Subcutaneous adipose tissue (tissue), 4 donors: ENCODE data around the gene GYG1. TPM values are rescaled to one million over a fixed set of nuclear protein-coding genes. Genes with fewer than 3 reads are reported as not detected.

Source experiments
- total RNA-seq, 4 donors: library from RNA; depleted of rRNA; stranded (reverse); fragments of >200 nt; gene quantifications; one replicate each; pipeline ENCODE4 v1.1.0, GENCODE V29; 2016
- TF ChIP-seq, protein P1 (sequence below): fragments of 450-650 bp; IDR thresholded peaks from one replicate; pipeline ENCODE4 v1.5.1; 2016; ENCODE audit warnings: low read depth, mild to moderate bottlenecking, control low read depth, antibody characterized with exemption, moderate library complexity

The GYG1 gene
- total RNA-seq, 4 donors from 2014 or later = 24.5 to 43.7 (median 33.4) TPM

DNA sequence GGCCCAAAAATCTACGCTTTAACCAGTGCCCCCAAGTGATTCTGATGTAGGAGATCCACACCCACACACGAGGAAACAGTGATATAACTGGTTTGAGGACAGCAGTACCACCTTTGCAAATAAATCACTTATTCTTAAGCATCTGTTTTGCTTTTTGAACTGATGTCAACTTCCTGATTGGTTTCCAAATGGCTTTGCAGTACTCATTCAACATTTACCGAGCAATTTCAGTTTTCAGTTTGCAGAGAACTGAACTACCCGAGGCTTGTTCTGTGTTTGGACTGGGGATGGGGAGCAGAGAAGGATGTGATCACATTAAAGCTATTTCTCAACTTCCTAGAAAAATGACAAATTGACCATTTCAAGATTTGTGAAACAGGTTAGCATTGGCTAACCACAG lies 1.1 kb upstream of the GYG1 start:
- TF ChIP-seq, protein P1, sequence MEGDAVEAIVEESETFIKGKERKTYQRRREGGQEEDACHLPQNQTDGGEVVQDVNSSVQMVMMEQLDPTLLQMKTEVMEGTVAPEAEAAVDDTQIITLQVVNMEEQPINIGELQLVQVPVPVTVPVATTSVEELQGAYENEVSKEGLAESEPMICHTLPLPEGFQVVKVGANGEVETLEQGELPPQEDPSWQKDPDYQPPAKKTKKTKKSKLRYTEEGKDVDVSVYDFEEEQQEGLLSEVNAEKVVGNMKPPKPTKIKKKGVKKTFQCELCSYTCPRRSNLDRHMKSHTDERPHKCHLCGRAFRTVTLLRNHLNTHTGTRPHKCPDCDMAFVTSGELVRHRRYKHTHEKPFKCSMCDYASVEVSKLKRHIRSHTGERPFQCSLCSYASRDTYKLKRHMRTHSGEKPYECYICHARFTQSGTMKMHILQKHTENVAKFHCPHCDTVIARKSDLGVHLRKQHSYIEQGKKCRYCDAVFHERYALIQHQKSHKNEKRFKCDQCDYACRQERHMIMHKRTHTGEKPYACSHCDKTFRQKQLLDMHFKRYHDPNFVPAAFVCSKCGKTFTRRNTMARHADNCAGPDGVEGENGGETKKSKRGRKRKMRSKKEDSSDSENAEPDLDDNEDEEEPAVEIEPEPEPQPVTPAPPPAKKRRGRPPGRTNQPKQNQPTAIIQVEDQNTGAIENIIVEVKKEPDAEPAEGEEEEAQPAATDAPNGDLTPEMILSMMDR = no peak

DNA sequence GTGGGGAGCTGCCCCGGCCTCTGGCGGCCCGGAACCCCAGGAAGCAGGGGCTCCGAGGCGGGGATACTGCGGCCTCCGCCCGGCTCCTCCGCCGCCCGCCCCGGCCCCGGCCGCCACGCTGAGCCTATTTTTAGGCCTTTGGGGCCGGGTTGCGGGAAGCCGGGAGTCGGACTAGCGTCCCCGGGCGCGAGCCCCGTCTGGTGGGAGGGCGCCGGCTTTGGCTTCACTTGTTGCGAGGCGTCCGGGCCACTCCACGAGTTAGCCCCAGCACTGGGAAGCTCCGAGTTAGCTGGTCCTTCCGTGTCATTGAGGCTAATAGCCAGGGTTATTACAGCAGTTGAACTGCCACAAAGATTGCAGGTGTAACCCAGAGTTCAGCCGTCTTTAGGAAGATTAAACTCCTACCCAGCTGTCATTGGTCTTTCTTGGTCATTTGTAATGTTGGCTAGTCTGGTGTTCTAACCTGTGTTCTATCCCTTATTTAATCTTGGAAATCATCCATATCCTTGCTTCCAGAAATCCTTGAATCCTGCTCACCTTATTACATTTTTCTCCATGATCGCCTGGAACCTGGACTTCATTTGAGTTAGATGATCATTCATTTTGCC lies 791 bp downstream of the GYG1 start:
- TF ChIP-seq, protein P1 = no peak

DNA sequence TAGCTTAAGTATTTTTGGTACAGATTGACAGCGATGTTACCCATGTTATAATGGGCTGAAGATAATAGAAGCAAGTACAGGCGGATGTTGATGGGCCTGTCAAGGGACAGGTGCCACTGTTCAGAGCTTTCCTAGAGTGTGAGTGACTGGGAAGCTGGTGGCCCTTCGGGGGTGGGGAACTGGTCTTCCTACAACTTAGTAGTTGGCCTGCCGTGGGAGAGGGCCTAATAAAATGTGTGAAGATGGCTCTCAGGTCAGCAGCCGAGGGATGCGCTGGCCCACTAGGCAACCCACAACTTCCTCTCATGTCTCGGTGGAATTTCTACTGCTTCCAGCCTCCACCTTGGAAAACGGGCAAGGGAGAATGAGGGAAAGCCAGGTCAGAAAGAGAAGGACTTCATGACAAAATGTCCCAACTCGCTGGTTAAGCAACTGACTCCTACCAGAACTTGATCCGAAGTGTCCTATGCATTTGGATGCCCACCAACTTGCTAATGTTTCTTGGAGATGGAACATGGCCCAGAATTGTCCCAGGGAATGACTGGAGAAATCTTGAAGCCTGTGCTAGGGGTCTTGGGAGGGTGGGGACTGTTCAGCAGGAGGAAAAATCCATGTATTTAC lies 1.4 kb downstream of the GYG1 start:
- TF ChIP-seq, protein P1 = no peak

DNA sequence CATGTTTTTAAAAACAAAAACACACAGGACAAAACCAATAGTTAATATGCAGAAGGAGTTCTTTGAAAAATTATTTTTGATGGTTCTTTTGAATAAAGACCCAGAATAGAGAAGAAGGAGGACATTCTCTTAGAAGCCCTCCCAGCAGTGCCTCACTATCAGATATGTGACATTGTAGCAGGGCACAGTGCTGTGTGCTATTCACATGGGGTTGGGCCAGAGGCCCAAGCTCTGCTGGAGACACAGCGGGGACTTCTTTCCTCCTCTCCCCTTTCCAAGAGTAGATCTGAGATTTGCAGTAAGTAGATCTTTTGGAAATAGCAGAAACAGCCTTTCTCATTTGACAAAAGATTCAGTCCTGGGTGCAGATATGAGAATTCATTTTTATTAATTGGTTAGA lies 6.3 kb downstream of the GYG1 start:
- TF ChIP-seq, protein P1 = no peak

DNA sequence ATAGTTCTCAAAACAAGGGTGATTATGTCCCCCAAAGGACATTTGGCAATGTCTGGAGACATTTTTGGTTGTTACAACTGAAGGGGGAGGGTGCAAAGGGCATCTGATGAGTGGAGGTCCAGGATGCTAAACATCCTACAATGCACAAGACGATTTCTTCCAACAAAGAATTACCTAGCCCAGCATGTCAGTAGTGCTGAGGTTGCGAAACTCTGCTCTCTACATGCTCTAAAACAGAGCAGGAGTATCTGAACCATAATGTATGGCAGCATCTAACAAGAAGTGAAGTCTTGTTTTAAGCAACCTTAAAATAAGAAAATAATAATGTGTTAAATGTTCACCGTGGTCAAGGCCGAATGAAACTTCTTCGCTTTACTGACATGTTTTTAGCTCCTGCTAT lies 7.0 kb downstream of the GYG1 start:
- TF ChIP-seq, protein P1 = no peak

DNA sequence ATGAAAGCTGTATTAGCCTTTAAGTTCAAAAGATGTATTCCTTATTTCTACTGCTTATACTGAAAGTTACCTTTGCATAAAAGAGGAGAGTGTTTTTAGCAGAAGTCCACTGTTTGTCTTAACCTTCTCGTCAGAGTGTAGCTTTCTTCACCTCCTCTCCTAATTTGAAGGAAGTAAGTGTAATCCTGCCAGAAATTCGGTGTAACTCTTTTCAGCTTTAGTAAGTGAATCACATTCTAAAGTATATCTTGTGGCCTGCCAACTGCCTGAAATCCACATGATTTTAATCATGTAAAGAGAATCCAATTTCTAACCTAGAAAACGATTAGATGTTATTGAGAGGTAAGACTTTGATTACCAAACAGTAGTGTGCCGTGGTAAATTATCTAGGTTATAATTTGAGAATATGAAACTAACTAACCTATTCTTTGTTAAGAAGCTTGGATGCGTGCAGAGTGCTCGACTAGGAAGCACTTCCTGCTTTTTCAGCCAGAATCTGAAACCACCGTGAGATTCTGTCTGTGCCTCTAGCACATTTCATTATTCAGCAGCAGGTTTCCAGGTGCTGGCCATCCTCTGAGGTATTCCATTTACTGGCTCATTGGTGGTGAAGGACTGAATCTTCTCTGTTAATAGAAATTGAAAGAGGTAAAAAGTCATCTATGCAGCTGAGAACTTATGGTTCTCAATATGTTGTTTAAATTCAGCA lies 7.5 kb downstream of the GYG1 start:
- TF ChIP-seq, protein P1 = no peak

DNA sequence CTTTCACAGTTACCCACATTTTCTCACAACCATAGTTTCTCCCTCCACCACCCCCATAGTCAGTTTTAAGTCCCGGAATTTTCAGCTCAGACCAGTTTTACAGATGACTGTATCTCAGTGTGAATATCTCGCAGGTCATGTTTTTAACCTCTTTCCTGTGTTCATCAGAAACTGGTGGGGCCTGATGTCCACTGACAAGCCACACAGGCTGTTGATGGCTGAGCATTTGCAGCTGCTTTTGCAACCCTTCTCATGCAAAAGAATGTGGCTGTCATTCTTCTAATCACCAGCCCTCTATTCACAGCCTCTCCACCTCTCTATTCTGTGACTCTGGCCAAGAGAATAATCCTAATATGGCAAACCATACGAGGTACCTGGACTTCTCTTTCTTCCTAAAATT lies 8.5 kb downstream of the GYG1 start:
- TF ChIP-seq, protein P1 = no peak
